ENCODE results near the gene GOLPH3L. TPM values are rescaled to one million over a fixed set of nuclear protein-coding genes. Genes with fewer than 3 reads are reported as not detected.
"Not testable (repeated sequence)": the region's sequence is repeated elsewhere in the genome, so short reads cannot be mapped to it uniquely, and the experiment has no call there.

GOLPH3L gene
- total and polyA plus RNA-seq, 4 donors: 13.8 to 37.2 (median 20.3) TPM

- peak overlapping the region in 1 of 2 donors; percentile 33 for H3K27ac ChIP-seq (ENCODE audit: low read depth in 1 of 2, low read length in 1 of 2)
- not testable (repeated sequence) for H3K9me3 ChIP-seq (ENCODE audit: control insufficient read depth in 4 of 4, insufficient read depth in 3 of 4, low read length in 3 of 4); H3K27me3 ChIP-seq (ENCODE audit: control insufficient read depth in 3 of 3, insufficient read depth in 3 of 3, low read length in 2 of 3); H3K9ac ChIP-seq (ENCODE audit: insufficient read depth in 1 of 2, low read length in 2 of 2); H3K4me1 ChIP-seq (ENCODE audit: control insufficient read depth in 5 of 5, insufficient read depth in 5 of 5, low read length in 5 of 5); H3K36me3 ChIP-seq (ENCODE audit: control insufficient read depth in 4 of 4, insufficient read depth in 4 of 4, low read length in 4 of 4); ATAC-seq (ENCODE audit: insufficient read depth, low FRiP score); H3K4me3 ChIP-seq; DNase-seq
- 73 to 89% methylated on average over 10 of the region's 10 CpGs for WGBS, 2 donors
These were observed 42.3 kb downstream of the GOLPH3L start for GRCh38 chr1:150654635-150655034.

GRCh38 chr1:150650193-150650592 lies 46.8 kb downstream of the GOLPH3L start:
- ATAC-seq (ENCODE audit: insufficient read depth, low FRiP score): no peak
- no peaks in the 10 kb centered on the region for H3K9me3 ChIP-seq (ENCODE audit: control insufficient read depth in 4 of 4, insufficient read depth in 3 of 4, low read length in 3 of 4)
- H3K4me3 ChIP-seq: no peak overlapping the region
- no peak overlapping the region for H3K27ac ChIP-seq (ENCODE audit: low read depth in 1 of 2, low read length in 1 of 2)
- H3K36me3 ChIP-seq (ENCODE audit: control insufficient read depth in 4 of 4, insufficient read depth in 4 of 4, low read length in 4 of 4): peaks cover 14 to 40% (median 22%) of the 10 kb centered on the region in 4 donors
- peaks cover 0 to 15% (median 0%) of the 10 kb centered on the region in 5 donors for H3K4me1 ChIP-seq (ENCODE audit: control insufficient read depth in 5 of 5, insufficient read depth in 5 of 5, low read length in 5 of 5)
- DNase-seq: peak in 1 of 3 donors; percentile 10
- whole genome bisulfite sequencing, 2 donors: 76 to 88% methylated on average over 1 of the region's 1 CpG
- no peaks in the 10 kb centered on the region for H3K27me3 ChIP-seq (ENCODE audit: control insufficient read depth in 3 of 3, insufficient read depth in 3 of 3, low read length in 2 of 3)
- no peak overlapping the region for H3K9ac ChIP-seq (ENCODE audit: insufficient read depth in 1 of 2, low read length in 2 of 2)
- TF ChIP-seq CTCF (IDR thresholded peaks at IDR 0.05; ENCODE audit: control extremely low read depth, extremely low read depth): no peak

DNA sequence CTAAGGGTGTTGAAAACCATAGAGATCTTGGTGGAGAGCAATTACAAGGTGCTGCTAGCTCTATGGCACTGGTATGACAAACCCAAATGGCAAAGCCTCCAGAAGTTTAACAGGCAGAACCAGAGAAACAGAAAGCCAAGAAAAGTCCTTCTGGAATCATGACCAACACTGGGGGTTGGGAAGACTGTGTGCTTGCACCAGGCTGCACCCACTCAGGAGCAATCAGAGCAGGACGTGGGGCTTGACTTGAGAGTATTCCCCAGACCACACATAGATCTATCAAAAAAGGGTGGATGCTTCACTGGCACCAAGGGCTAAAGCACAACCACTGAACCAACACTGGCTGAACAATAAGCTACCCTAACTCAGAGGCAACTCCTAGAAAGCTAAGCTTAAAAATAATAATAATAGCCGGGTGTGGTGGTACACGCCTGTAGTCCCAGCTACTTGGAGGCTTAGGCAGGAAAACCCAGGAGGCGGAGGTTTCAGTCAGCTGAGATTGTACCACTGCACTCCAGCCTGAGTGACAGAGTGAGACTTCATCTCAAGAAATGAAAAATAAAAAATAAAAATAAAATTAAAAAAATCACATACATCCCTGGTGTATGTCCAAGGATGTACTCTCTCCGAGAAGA lies 47.4 kb downstream of the GOLPH3L start:
- H3K9ac ChIP-seq (ENCODE audit: insufficient read depth in 1 of 2, low read length in 2 of 2): no peak overlapping the region
- H3K27me3 ChIP-seq (ENCODE audit: control insufficient read depth in 3 of 3, insufficient read depth in 3 of 3, low read length in 2 of 3): no peaks in the 10 kb centered on the region
- ATAC-seq (ENCODE audit: insufficient read depth, low FRiP score): no peak
- no peak overlapping the region for H3K27ac ChIP-seq (ENCODE audit: low read depth in 1 of 2, low read length in 1 of 2)
- no peak overlapping the region for H3K4me3 ChIP-seq
- 91 to 96% methylated on average over 5 of the region's 5 CpGs for WGBS, 2 donors
- DNase-seq: no peak
- H3K9me3 ChIP-seq (ENCODE audit: control insufficient read depth in 4 of 4, insufficient read depth in 3 of 4, low read length in 3 of 4): no peaks in the 10 kb centered on the region
- no peak for TF ChIP-seq CTCF (IDR thresholded peaks at IDR 0.05; ENCODE audit: control extremely low read depth, extremely low read depth)
- peaks cover 0 to 15% (median 0%) of the 10 kb centered on the region in 5 donors for H3K4me1 ChIP-seq (ENCODE audit: control insufficient read depth in 5 of 5, insufficient read depth in 5 of 5, low read length in 5 of 5)
- H3K36me3 ChIP-seq (ENCODE audit: control insufficient read depth in 4 of 4, insufficient read depth in 4 of 4, low read length in 4 of 4): peaks cover 14 to 40% (median 22%) of the 10 kb centered on the region in 4 donors

GRCh38 chr1:150642296-150642695 lies 54.7 kb downstream of the GOLPH3L start:
- Histone ChIP-seq H3K36me3 (ENCODE audit: control insufficient read depth in 4 of 4, insufficient read depth in 4 of 4, low read length in 4 of 4) (peaks cover 3 to 14% (median 6%) of the 10 kb centered on the region in 4 donors), H3K4me3 (no peak overlapping the region), H3K27ac (ENCODE audit: low read depth in 1 of 2, low read length in 1 of 2) (no peak overlapping the region), H3K9ac (ENCODE audit: insufficient read depth in 1 of 2, low read length in 2 of 2) (no peak overlapping the region), H3K9me3 (ENCODE audit: control insufficient read depth in 4 of 4, insufficient read depth in 3 of 4, low read length in 3 of 4) (no peaks in the 10 kb centered on the region), H3K4me1 (ENCODE audit: control insufficient read depth in 5 of 5, insufficient read depth in 5 of 5, low read length in 5 of 5) (no peaks in the 10 kb centered on the region), H3K27me3 (ENCODE audit: control insufficient read depth in 3 of 3, insufficient read depth in 3 of 3, low read length in 2 of 3) (no peaks in the 10 kb centered on the region)
- no peak for TF ChIP-seq CTCF (IDR thresholded peaks at IDR 0.05; ENCODE audit: control extremely low read depth, extremely low read depth)
- DNase-seq (no peak), ATAC-seq (ENCODE audit: insufficient read depth, low FRiP score) (no peak)
- 89 to 90% methylated on average over 4 of the region's 4 CpGs for WGBS, 2 donors

- not testable (repeated sequence) for H3K4me1 ChIP-seq (ENCODE audit: control insufficient read depth in 5 of 5, insufficient read depth in 5 of 5, low read length in 5 of 5); H3K36me3 ChIP-seq (ENCODE audit: control insufficient read depth in 4 of 4, insufficient read depth in 4 of 4, low read length in 4 of 4); H3K4me3 ChIP-seq; DNase-seq; H3K9me3 ChIP-seq (ENCODE audit: control insufficient read depth in 4 of 4, insufficient read depth in 3 of 4, low read length in 3 of 4); H3K9ac ChIP-seq (ENCODE audit: insufficient read depth in 1 of 2, low read length in 2 of 2); H3K27ac ChIP-seq (ENCODE audit: low read depth in 1 of 2, low read length in 1 of 2); H3K27me3 ChIP-seq (ENCODE audit: control insufficient read depth in 3 of 3, insufficient read depth in 3 of 3, low read length in 2 of 3); ATAC-seq (ENCODE audit: insufficient read depth, low FRiP score)
- 89 to 91% methylated on average over 8 to 9 of the region's 9 CpGs for WGBS, 2 donors
These were observed 55.7 kb downstream of the GOLPH3L start for GRCh38 chr1:150641126-150641815.

DNA sequence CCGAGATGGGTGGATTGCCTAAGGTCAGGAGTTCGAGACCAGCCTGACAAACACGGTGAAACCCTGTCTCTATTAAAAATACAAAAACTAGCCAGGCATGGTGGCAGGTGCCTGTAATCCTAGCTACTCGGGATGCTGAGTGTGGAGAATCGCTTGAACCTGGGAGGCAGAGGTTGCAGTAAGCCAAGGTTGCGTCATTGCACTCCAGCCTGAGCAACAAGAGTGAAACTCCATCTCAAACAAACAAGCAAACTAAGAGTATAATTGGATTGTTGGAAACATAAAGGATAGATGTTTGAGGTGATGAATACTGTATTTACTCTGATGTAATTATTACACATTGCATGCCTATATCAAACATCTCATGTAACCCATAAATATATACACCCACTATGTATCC lies 58.5 kb downstream of the GOLPH3L start:
- not testable (repeated sequence) for DNase-seq; ATAC-seq (ENCODE audit: insufficient read depth, low FRiP score); H3K27me3 ChIP-seq (ENCODE audit: control insufficient read depth in 3 of 3, insufficient read depth in 3 of 3, low read length in 2 of 3); H3K9me3 ChIP-seq (ENCODE audit: control insufficient read depth in 4 of 4, insufficient read depth in 3 of 4, low read length in 3 of 4); H3K27ac ChIP-seq (ENCODE audit: low read depth in 1 of 2, low read length in 1 of 2); H3K4me3 ChIP-seq; H3K4me1 ChIP-seq (ENCODE audit: control insufficient read depth in 5 of 5, insufficient read depth in 5 of 5, low read length in 5 of 5); H3K36me3 ChIP-seq (ENCODE audit: control insufficient read depth in 4 of 4, insufficient read depth in 4 of 4, low read length in 4 of 4); H3K9ac ChIP-seq (ENCODE audit: insufficient read depth in 1 of 2, low read length in 2 of 2)
- 94% methylated on average over 6 of the region's 6 CpGs for WGBS, 2 donors

All from lung (tissue), 12 donors.